Immature natural killer cell (primary cell): ENCODE measurements around the gene IVNS1ABP. TPM values are rescaled to one million over a fixed set of nuclear protein-coding genes. Genes with fewer than 3 reads are reported as not detected.
"Not testable (repeated sequence)": the region's sequence is repeated elsewhere in the genome, so short reads cannot be mapped to it uniquely, and the experiment has no call there.

ENCODE experiments used
- DNase-seq, 3 donors: peaks; one replicate each; pipeline ENCODE4 v3.0.0; 2022; ENCODE audit warnings: mixed read lengths in 1 of 3
- H3K27ac Mint-ChIP-seq, 6 donors: one replicate each; pipeline ENCODE4 v1.8.0; 2020; ENCODE audit warnings: mixed read lengths in 6 of 6, mild to moderate bottlenecking in 5 of 6, inconsistent platforms in 4 of 6, moderate library complexity in 3 of 6
- H3K27me3 Mint-ChIP-seq, 3 donors: one replicate each; pipeline ENCODE4 v1.8.0; 2020 to 2021; ENCODE audit warnings: low read depth in 3 of 3, mild to moderate bottlenecking in 3 of 3, mixed read lengths in 3 of 3, moderate library complexity in 3 of 3, inconsistent platforms in 1 of 3
- H3K36me3 Mint-ChIP-seq, 3 donors: one replicate each; pipeline ENCODE4 v1.8.0; 2020; ENCODE audit warnings: mixed read lengths in 3 of 3, inconsistent platforms in 2 of 3, mild to moderate bottlenecking in 2 of 3
- H3K4me1 Mint-ChIP-seq, 2 donors: one replicate each; pipeline ENCODE4 v1.8.0; 2020; ENCODE audit warnings: inconsistent platforms in 2 of 2, mild to moderate bottlenecking in 2 of 2, mixed read lengths in 2 of 2, moderate library complexity in 1 of 2
- H3K4me3 Mint-ChIP-seq, 5 donors: one replicate each; pipeline ENCODE4 v1.8.0; 2020; ENCODE audit warnings: mild to moderate bottlenecking in 5 of 5, mixed read lengths in 5 of 5, inconsistent platforms in 3 of 5, moderate library complexity in 3 of 5
- H3K9me3 Mint-ChIP-seq, 6 donors: one replicate each; pipeline ENCODE4 v1.8.0; 2020; ENCODE audit warnings: mild to moderate bottlenecking in 6 of 6, mixed read lengths in 6 of 6, inconsistent platforms in 4 of 6, moderate library complexity in 3 of 6
- polyA plus RNA-seq, 3 donors: library from polyadenylated mRNA; unstranded; fragments of 300-500 nt; fragmentation: Illumina TruSeq; gene quantifications; one replicate each; pipeline ENCODE4 v1.2.3, GENCODE V29; 2021

Gene IVNS1ABP
- polyA plus RNA-seq, 3 donors from 2014 or later, result 68.6 to 146 (median 110) TPM

- H3K4me3 Mint-ChIP-seq, DNase-seq, H3K4me1 Mint-ChIP-seq, H3K27ac Mint-ChIP-seq, H3K9me3 Mint-ChIP-seq, H3K36me3 Mint-ChIP-seq, H3K27me3 Mint-ChIP-seq: not testable (repeated sequence)
These were observed 65.1 kb downstream of the IVNS1ABP start for GRCh38 chr1:185251928-185252327.

- H3K27me3 Mint-ChIP-seq, result no peaks in the 10 kb centered on the region
- H3K4me1 Mint-ChIP-seq, result no peaks in the 10 kb centered on the region
- no peak overlapping the region for H3K27ac Mint-ChIP-seq
- H3K4me3 Mint-ChIP-seq, result no peak overlapping the region
- H3K36me3 Mint-ChIP-seq, result peaks cover 0 to 3% (median 3%) of the 10 kb centered on the region in 3 donors
- DNase-seq, result no peak
- peaks cover 0 to 2% (median 0%) of the 10 kb centered on the region in 6 donors for H3K9me3 Mint-ChIP-seq
These were observed 67.0 kb downstream of the IVNS1ABP start for GRCh38 chr1:185250063-185250462.

GRCh38 chr1:185249563-185249962 is 67.5 kb downstream of the IVNS1ABP start:
- Mint-ChIP-seq H3K4me3 (no peak overlapping the region), H3K27me3 (no peaks in the 10 kb centered on the region), H3K9me3 (no peaks in the 10 kb centered on the region), H3K4me1 (no peaks in the 10 kb centered on the region), H3K36me3 (no peaks in the 10 kb centered on the region), H3K27ac (no peak overlapping the region)
- DNase-seq, result no peak

Other genes starting within 250 kb of the IVNS1ABP start
- gene TRMT1L, start 160.3 kb downstream of the IVNS1ABP start, polyA plus RNA-seq, result 10 to 100 TPM in 1 of 3 donors, 1 to 10 TPM in 2; 4.7 to 11.8 (median 5.8) TPM
- 1 to 10 TPM in 2 of 3 donors, under 1 TPM in 1; 0.25 to 2.4 (median 1.6) TPM for gene SWT1, start 160.1 kb downstream of the IVNS1ABP start, polyA plus RNA-seq